Ovary (tissue), 9 donors: ENCODE measurements around the gene CLIC3. TPM values are rescaled to one million over a fixed set of nuclear protein-coding genes. Genes with fewer than 3 reads are reported as not detected.

Experiments used
- DNase-seq, 5 donors: peaks; one replicate each; pipeline ENCODE4 v3.0.0-alpha.2; 2019 to 2020
- H3K27ac ChIP-seq, 2 donors: fragments of 200-600 bp; one replicate each; pipeline versions ENCODE4 v1.5.1 to v1.8.0; 2019 to 2022
- H3K27me3 ChIP-seq: fragments of 200-600 bp; one replicate; pipeline ENCODE4 v1.8.0; 2022
- H3K36me3 ChIP-seq: fragments of 200-600 bp; sonication (generic); one replicate; pipeline ENCODE4 v1.5.1; 2019
- H3K4me1 ChIP-seq: one replicate; pipeline ENCODE4 v1.8.1; 2013; ENCODE audit warnings: mild to moderate bottlenecking, moderate library complexity; ENCODE audit not compliant: insufficient read depth
- H3K4me3 ChIP-seq: fragments of 200-600 bp; sonication (generic); one replicate; pipeline ENCODE4 v1.5.1; 2017
- H3K9me3 ChIP-seq, 2 donors: fragments of 200-600 bp in 1 of 2; sonication (generic) in 1 of 2; one replicate each; pipeline versions ENCODE4 v1.5.1 to v1.8.1; 2013 to 2019; ENCODE audit warnings: mild to moderate bottlenecking in 1 of 2, moderate library complexity in 1 of 2
- EP300 ChIP-seq: sonication (generic); formaldehyde crosslinking; IDR thresholded peaks from one replicate; pipeline ENCODE4 v1.6.1; 2017; ENCODE audit warnings: antibody characterized with exemption
- POLR2A ChIP-seq: fragments of 450-650 bp; IDR thresholded peaks from one replicate; pipeline ENCODE4 v1.6.1; 2017; ENCODE audit warnings: antibody characterized with exemption, mild to moderate bottlenecking, moderate library complexity
- WGBS, 3 donors: extraction: QIAGEN DNeasy Blood & Tissue Kit in 1 of 3; methylation state at CpG; one replicate each; pipeline versions ENCODE4 v1.1.5 to v1.1.7; 2013 to 2017; 5-methylcytosine and 5-hydroxymethylcytosine counted together
- intact Hi-C, 4 donors: fragments of 100-400 bp; cut with DNase I; formaldehyde crosslinking; loops; one replicate each; pipeline versions ENCODE4 v1.11.0 to v1.15.1; 2022 to 2023
- polyA plus RNA-seq, 2 donors: library from polyadenylated mRNA; stranded (reverse); fragments of 200-250 nt in 1 of 2; fragments of 350-450 nt in 1 of 2; fragmentation: Illumina TruSeq in 1 of 2; extraction: RNeasy Lipid Tissue Mini Kit (QIAGEN cat#74804) in 1 of 2; gene quantifications; one replicate each; pipeline ENCODE4 v1.2.3, GENCODE V29; 2013 to 2014
- total RNA-seq, 7 donors: library from RNA; depleted of rRNA in 2 of 7; stranded (reverse); fragments of >200 nt in 2 of 7; fragmentation: NEBNext Ultra II Directional in 3 of 7; extraction: Animal tissue kit (Norgen Biotek cat#: 25700) in 3 of 7; gene quantifications; one replicate each; pipeline versions ENCODE4 v1.1.0 to v1.2.4, GENCODE V29; 2016 to 2023
- TF ChIP-seq, protein P1 (sequence below), 3 donors: fragments of 450-650 bp in 2 of 3; fragments of 200-600 bp in 1 of 3; IDR thresholded peaks; one replicate each; pipeline versions ENCODE4 v1.5.1 to v1.8.0; 2016 to 2022; ENCODE audit warnings: antibody characterized with exemption in 3 of 3, mild to moderate bottlenecking in 1 of 3
- donor health status: DM: no; HTN: no; CAD: no; lungs with moderate emphysema.
- donor health status: DM: no; HTN: no; CAD: no.
- donor health status: Bipolar disorder and iron deficiency.
- donor health status: DM: yes; HTN: yes; CAD: no.
- donor health status: DM: no; HTN: no; CAD: no.
- donor health status: DM: yes; HTN: yes; CAD: no.

The CLIC3 gene
- total and polyA plus RNA-seq, 9 donors, result 0.57 to 6.5 (median 1.3) TPM; not detected in 3

DNA sequence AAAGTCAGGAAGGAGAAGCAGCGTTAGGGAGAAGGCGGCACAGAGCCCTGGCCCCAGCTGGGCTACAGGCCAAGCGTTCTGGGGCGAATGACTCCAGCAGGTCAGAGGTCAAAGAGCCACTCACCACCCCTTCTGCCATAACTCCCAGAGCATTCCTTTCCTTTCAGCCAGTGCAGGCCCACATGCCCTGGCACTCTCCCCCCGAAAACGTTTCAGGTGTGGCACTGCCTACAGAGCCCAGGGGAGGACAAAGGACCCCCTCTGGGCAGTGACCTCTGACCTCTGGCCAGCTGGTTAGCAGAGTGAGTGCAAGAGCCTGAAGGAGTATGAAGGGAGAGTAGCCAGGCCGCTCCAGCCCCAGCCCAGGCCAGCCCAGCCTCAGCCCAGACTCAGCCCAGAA, 26.8 kb upstream of the CLIC3 start:
- intact Hi-C loops, result no loop called here
- WGBS, 3 donors, result 64 to 75% (median 69%) methylated on average over 7 of the region's 7 CpGs
- no peaks in the 10 kb centered on the region for H3K9me3 ChIP-seq
- TF ChIP-seq, protein P1, sequence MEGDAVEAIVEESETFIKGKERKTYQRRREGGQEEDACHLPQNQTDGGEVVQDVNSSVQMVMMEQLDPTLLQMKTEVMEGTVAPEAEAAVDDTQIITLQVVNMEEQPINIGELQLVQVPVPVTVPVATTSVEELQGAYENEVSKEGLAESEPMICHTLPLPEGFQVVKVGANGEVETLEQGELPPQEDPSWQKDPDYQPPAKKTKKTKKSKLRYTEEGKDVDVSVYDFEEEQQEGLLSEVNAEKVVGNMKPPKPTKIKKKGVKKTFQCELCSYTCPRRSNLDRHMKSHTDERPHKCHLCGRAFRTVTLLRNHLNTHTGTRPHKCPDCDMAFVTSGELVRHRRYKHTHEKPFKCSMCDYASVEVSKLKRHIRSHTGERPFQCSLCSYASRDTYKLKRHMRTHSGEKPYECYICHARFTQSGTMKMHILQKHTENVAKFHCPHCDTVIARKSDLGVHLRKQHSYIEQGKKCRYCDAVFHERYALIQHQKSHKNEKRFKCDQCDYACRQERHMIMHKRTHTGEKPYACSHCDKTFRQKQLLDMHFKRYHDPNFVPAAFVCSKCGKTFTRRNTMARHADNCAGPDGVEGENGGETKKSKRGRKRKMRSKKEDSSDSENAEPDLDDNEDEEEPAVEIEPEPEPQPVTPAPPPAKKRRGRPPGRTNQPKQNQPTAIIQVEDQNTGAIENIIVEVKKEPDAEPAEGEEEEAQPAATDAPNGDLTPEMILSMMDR (IDR thresholded peaks at IDR 0.05), result no peak
- TF ChIP-seq EP300, result no peak
- TF ChIP-seq POLR2A, result no peak
- no peaks in the 10 kb centered on the region for H3K4me1 ChIP-seq
- no peaks in the 10 kb centered on the region for H3K36me3 ChIP-seq
- H3K4me3 ChIP-seq, result no peak overlapping the region
- no peak overlapping the region for H3K27ac ChIP-seq
- no peaks in the 10 kb centered on the region for H3K27me3 ChIP-seq
- DNase-seq, result no peak

DNA sequence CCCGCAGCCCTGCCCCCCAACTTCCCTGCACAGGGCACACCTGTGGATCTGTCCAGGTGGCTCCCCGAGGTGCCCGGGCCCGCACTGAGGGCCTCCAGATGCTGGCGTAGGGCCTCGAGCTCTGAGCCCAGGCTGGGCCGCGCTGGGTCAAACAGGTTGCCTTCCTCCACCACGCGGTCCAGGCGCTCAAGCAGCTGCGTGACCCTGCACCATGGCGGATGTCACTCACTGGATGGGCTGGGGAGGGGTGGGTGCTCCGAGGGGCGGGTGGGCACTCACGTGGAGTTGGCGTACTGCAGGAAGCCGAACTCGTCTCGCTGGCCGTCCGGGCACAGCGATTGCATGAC, 26.3 kb upstream of the CLIC3 start:
- Histone ChIP-seq H3K9me3 (no peaks in the 10 kb centered on the region), H3K4me1 (no peaks in the 10 kb centered on the region), H3K4me3 (no peak overlapping the region), H3K27me3 (no peaks in the 10 kb centered on the region), H3K36me3 (no peaks in the 10 kb centered on the region), H3K27ac (no peak overlapping the region)
- no peak for DNase-seq
- intact Hi-C loops, result no loop called here
- TF ChIP-seq EP300 (no peak), POLR2A (no peak)
- TF ChIP-seq, protein P1 (IDR thresholded peaks at IDR 0.05), result no peak
- WGBS, 3 donors, result 91 to 93% (median 93%) methylated on average over 23 of the region's 23 CpGs

- 54 to 64% (median 55%) methylated on average over 24 to 30 of the region's 30 CpGs for WGBS, 3 donors
- DNase-seq, result peak in 2 of 5 donors; percentile 52 to 68
- no peaks in the 10 kb centered on the region for H3K27me3 ChIP-seq
- no peaks in the 10 kb centered on the region for H3K36me3 ChIP-seq
- no peak overlapping the region for H3K27ac ChIP-seq
- H3K4me3 ChIP-seq, result no peak overlapping the region
- TF ChIP-seq, protein P1 (IDR thresholded peaks at IDR 0.05), result no peak
- TF ChIP-seq EP300, result no peak
- no peak for TF ChIP-seq POLR2A
- H3K4me1 ChIP-seq, result no peaks in the 10 kb centered on the region
- intact Hi-C loops, result no loop called here
- H3K9me3 ChIP-seq, result no peaks in the 10 kb centered on the region
Observed at GRCh38 chr9:137021979-137022661, 25.8 kb upstream of the CLIC3 start.

DNA sequence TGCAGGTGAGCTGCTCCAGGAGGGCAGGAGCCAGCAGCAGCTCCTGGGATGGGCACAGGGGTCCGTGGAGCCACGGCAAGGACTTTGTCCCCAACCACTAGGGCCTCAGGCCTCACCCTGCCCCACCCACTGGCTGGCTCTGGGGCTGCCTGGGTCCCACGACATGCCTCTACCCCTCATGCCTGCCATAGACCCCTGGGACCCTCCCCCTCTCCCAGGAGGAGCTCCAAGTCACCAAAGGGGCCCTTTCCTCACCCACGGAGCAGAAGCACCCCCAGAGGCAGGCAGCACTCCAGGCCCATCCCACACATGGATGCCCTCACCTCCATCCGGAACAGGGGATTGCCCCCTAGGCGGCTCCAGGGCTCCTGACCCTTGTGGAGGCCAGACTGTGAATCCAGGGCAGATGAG, 25.2 kb upstream of the CLIC3 start:
- 74 to 86% (median 81%) methylated on average over 3 to 6 of the region's 6 CpGs for WGBS, 3 donors
- intact Hi-C loops, result no loop called here
- Histone ChIP-seq H3K36me3 (no peaks in the 10 kb centered on the region), H3K27me3 (no peaks in the 10 kb centered on the region), H3K27ac (no peak overlapping the region), H3K9me3 (no peaks in the 10 kb centered on the region), H3K4me3 (no peak overlapping the region), H3K4me1 (no peaks in the 10 kb centered on the region)
- no peak for DNase-seq
- TF ChIP-seq EP300 (no peak), POLR2A (no peak)
- TF ChIP-seq, protein P1 (IDR thresholded peaks at IDR 0.05), result no peak
